Daoy (cell line): ENCODE results near the gene DRG2. TPM values are rescaled to one million over a fixed set of nuclear protein-coding genes. Genes with fewer than 3 reads are reported as not detected.

Experiments
- DNase-seq: peaks from one replicate; pipeline ENCODE4 v3.0.0-alpha.2; 2015; ENCODE audit warnings: low read depth
- total RNA-seq: library from RNA; depleted of rRNA; stranded (reverse); fragments of >200 nt; shearing (Covaris generic); gene quantifications from 2 replicates; pipeline ENCODE4 v1.2.3, GENCODE V29; 2014; rRNA removed

DRG2 gene
- 41.4 and 64.6 TPM in 2 replicates for total RNA-seq

- DNase-seq, result peak; percentile 95
Observed at GRCh38 chr17:18087610-18088491, at the start of gene DRG2. TSS of gene DRG2 (plus strand) at chr17:18087948. CDS start at chr17:18088024, 76 bp downstream.

GRCh38 chr17:18038149-18038850 lies 49.4 kb upstream of the DRG2 start:
- no peak for DNase-seq

GRCh38 chr17:18038861-18039534 lies 48.8 kb upstream of the DRG2 start, which contains the start of the genes ATPAF2 and GID4:
TSS of gene ATPAF2 (minus strand) at chr17:18039168. CDS start at chr17:18039013, 155 bp downstream.
TSS of gene GID4 (plus strand) at chr17:18039408. CDS start at chr17:18039465, 57 bp downstream.
- DNase-seq, result peak; percentile 100

- DNase-seq, result peak; percentile 54
Observed at GRCh38 chr17:18039535-18040260, 48.0 kb upstream of the DRG2 start.

GRCh38 chr17:18040261-18040858 lies 47.4 kb upstream of the DRG2 start:
- no peak for DNase-seq

- DNase-seq, result peak; percentile 32
Observed at GRCh38 chr17:18041776-18042175, 46.0 kb upstream of the DRG2 start.

- no peak for DNase-seq
Observed at GRCh38 chr17:18042983-18043382, 44.8 kb upstream of the DRG2 start.

- no peak for DNase-seq
Observed at GRCh38 chr17:18043491-18043890, 44.3 kb upstream of the DRG2 start.

GRCh38 chr17:18044609-18045008 lies 43.1 kb upstream of the DRG2 start:
- no peak for DNase-seq

- no peak for DNase-seq
Observed at GRCh38 chr17:18045691-18046350, 41.9 kb upstream of the DRG2 start.

GRCh38 chr17:18055597-18055996 lies 32.2 kb upstream of the DRG2 start:
- no peak for DNase-seq

GRCh38 chr17:18056214-18056613 lies 31.5 kb upstream of the DRG2 start:
- DNase-seq, result no peak

GRCh38 chr17:18059283-18059682 lies 28.5 kb upstream of the DRG2 start:
- no peak for DNase-seq

- no peak for DNase-seq
Observed at GRCh38 chr17:18064053-18064452, 23.7 kb upstream of the DRG2 start.

- DNase-seq, result no peak
Observed at GRCh38 chr17:18065546-18065945, 22.2 kb upstream of the DRG2 start.

GRCh38 chr17:18066866-18067265 lies 20.9 kb upstream of the DRG2 start:
- no peak for DNase-seq

GRCh38 chr17:18069101-18069500 lies 18.6 kb upstream of the DRG2 start:
- DNase-seq, result no peak

GRCh38 chr17:18070861-18071340 lies 16.8 kb upstream of the DRG2 start:
- DNase-seq, result peak; percentile 51

GRCh38 chr17:18071751-18072150 lies 16.0 kb upstream of the DRG2 start:
- no peak for DNase-seq

- DNase-seq, result no peak
Observed at GRCh38 chr17:18074566-18075272, 13.0 kb upstream of the DRG2 start.
